GM13976 (cell line): ENCODE results near the gene ERC2.

ENCODE experiments used
- DNase-seq: peaks from one replicate; pipeline ENCODE4 v3.0.0; 2012; ENCODE audit warnings: low spot score
- CTCF ChIP-seq: IDR thresholded peaks from 2 replicates; pipeline ENCODE4 v1.5.1; 2012; ENCODE audit warnings: borderline replicate concordance, mild to moderate bottlenecking; ENCODE audit not compliant: insufficient read depth; ENCODE audit errors: extremely low read depth, missing control alignments, control extremely low read depth
- in situ Hi-C: fragments of 300-500 bp; cut with MboI; formaldehyde crosslinking; loops from one replicate; pipeline ENCODE4 v1.12.0; 2022; ENCODE audit warnings: low sequenced_read_pairs, mixed read lengths, inconsistent platforms; ENCODE audit not compliant: unreplicated experiment

ERC2 gene

GRCh38 chr3:56459719-56460118, 8.5 kb downstream of the ERC2 start:
- DNase-seq, result no peak
- no peak for TF ChIP-seq CTCF
- in situ Hi-C loops, result no loop called here

DNA sequence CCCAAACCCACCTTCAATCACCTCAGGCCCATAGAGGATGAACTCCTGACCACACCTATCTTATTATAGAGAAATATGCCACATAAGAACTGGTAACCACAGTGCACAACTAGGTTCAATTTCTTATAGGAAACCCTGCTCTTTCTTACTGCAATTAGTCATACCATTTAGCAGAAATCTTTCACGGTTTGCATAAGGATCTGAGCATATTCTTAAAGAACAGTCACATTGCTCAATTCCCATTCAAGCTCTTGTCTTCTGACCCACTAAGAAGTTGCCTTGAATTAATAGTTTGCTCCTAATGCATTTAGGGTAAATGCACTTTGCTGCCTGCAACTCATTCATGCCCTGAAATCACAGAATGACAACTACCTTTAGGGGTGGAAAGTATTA, 9.2 kb downstream of the ERC2 start:
- no peak for TF ChIP-seq CTCF
- DNase-seq, result no peak
- in situ Hi-C loops, result no loop called here

DNA sequence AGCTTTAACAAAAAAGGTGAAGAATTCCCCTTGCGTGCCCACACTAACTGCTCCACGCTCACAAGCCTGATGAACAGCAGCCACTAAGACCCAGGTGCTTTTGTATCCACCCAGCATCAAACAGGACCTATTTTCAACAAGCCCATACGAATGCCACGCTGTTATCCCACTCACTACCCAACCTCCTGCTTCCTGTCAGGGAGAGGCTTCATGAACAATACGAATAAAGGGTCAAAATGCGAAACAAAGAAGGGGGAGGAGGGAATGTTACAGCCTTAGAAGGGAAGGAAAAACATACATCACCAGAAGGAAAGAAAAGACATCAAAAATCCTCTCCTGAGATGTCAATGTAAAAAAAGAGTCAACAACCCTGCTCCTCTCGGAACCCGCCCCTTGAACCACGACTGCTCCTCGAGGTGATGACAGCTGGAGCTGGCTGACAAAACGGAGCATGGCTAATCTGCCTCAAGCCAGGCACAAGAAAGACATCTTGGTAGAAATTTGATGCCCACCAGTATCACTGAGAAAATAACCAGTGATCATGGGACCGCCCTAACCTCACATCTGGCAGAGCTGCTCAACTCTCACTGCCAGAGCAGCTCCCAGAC, 9.7 kb downstream of the ERC2 start:
- DNase-seq, result no peak
- in situ Hi-C loops, result no loop called here
- TF ChIP-seq CTCF, result no peak

- TF ChIP-seq CTCF, result no peak
- in situ Hi-C loops, result no loop called here
- DNase-seq, result no peak
These were observed 12.2 kb downstream of the ERC2 start for GRCh38 chr3:56456117-56456516.

- in situ Hi-C loops, result no loop called here
- TF ChIP-seq CTCF, result no peak
- no peak for DNase-seq
These were observed 15.3 kb downstream of the ERC2 start for GRCh38 chr3:56453011-56453410.

GRCh38 chr3:56452085-56452484, 16.2 kb downstream of the ERC2 start:
- no peak for DNase-seq
- TF ChIP-seq CTCF, result no peak
- in situ Hi-C loops, result no loop called here
